Ectodermal cell (in vitro differentiated cells): ENCODE data around the gene WBP2.

ENCODE experiments used
- H3K27ac ChIP-seq: 2 replicates; pipeline ENCODE4 v1.7.0; 2013; ENCODE audit warnings: mild to moderate bottlenecking, low read depth, low read length; ENCODE audit not compliant: insufficient read depth, poor library complexity, severe bottlenecking
- H3K27me3 ChIP-seq: 2 replicates; pipeline ENCODE4 v1.7.0; 2013; ENCODE audit warnings: mild to moderate bottlenecking, low read length; ENCODE audit not compliant: insufficient read depth, control insufficient read depth, poor library complexity, severe bottlenecking
- H3K36me3 ChIP-seq: one replicate; pipeline ENCODE4 v1.7.0; 2013; ENCODE audit warnings: low read length; ENCODE audit not compliant: control insufficient read depth, insufficient read depth
- H3K4me1 ChIP-seq: one replicate; pipeline ENCODE4 v1.7.0; 2013; ENCODE audit warnings: low read length; ENCODE audit not compliant: control insufficient read depth, insufficient read depth
- H3K4me3 ChIP-seq: 2 replicates; pipeline ENCODE4 v1.7.0; 2013; ENCODE audit warnings: low read depth, low read length, control low read depth; ENCODE audit not compliant: insufficient read depth
- H3K9me3 ChIP-seq: 2 replicates; pipeline ENCODE4 v1.7.0; 2013; ENCODE audit warnings: mild to moderate bottlenecking, low read length, moderate library complexity; ENCODE audit not compliant: control insufficient read depth
- WGBS, 2 experiments: methylation state at CpG; one replicate each; pipeline ENCODE4 v1.1.7; 2013; ENCODE audit warnings: missing lambda C conversion rate in 2 of 2; 5-methylcytosine and 5-hydroxymethylcytosine counted together

Gene WBP2

DNA sequence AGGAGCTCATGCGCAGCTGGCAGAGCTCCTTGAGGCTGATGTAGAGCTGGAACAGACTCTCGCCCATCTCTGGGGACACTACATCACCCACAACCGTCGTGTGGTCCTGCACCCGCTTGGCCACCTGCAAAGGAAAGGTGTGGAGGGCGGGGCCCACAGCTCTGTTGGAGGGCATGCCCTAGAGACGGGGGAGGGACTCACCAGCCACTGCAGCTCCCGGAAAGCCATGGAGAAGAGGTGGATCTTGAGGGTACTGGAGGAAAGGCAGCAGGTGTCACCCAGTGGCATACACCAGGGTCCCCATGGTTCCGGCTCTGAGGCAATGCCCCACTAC is 19.5 kb downstream of the WBP2 start:
- H3K27ac ChIP-seq: no peak overlapping the region
- H3K4me1 ChIP-seq: peaks cover 12% of the 10 kb centered on the region
- no peaks in the 10 kb centered on the region for H3K9me3 ChIP-seq
- H3K27me3 ChIP-seq: no peaks in the 10 kb centered on the region
- no peaks in the 10 kb centered on the region for H3K36me3 ChIP-seq
- H3K4me3 ChIP-seq: no peak overlapping the region
- 91 to 93% methylated on average over 9 of the region's 9 CpGs for WGBS, 2 experiments

GRCh38 chr17:75834928-75835653 is 20.0 kb downstream of the WBP2 start:
- H3K9me3 ChIP-seq: no peaks in the 10 kb centered on the region
- H3K27me3 ChIP-seq: no peaks in the 10 kb centered on the region
- H3K36me3 ChIP-seq: no peaks in the 10 kb centered on the region
- 88 to 91% methylated on average over 24 of the region's 24 CpGs for WGBS, 2 experiments
- H3K4me3 ChIP-seq: no peak overlapping the region
- peaks cover 14% of the 10 kb centered on the region for H3K4me1 ChIP-seq
- H3K27ac ChIP-seq: no peak overlapping the region

- 94 to 96% methylated on average over 25 of the region's 25 CpGs for WGBS, 2 experiments
- Histone ChIP-seq H3K4me3 (no peak overlapping the region), H3K36me3 (no peaks in the 10 kb centered on the region), H3K9me3 (no peaks in the 10 kb centered on the region), H3K27ac (no peak overlapping the region), H3K27me3 (no peaks in the 10 kb centered on the region), H3K4me1 (peaks cover 14% of the 10 kb centered on the region)
These were observed 20.7 kb downstream of the WBP2 start for GRCh38 chr17:75834279-75834920.

DNA sequence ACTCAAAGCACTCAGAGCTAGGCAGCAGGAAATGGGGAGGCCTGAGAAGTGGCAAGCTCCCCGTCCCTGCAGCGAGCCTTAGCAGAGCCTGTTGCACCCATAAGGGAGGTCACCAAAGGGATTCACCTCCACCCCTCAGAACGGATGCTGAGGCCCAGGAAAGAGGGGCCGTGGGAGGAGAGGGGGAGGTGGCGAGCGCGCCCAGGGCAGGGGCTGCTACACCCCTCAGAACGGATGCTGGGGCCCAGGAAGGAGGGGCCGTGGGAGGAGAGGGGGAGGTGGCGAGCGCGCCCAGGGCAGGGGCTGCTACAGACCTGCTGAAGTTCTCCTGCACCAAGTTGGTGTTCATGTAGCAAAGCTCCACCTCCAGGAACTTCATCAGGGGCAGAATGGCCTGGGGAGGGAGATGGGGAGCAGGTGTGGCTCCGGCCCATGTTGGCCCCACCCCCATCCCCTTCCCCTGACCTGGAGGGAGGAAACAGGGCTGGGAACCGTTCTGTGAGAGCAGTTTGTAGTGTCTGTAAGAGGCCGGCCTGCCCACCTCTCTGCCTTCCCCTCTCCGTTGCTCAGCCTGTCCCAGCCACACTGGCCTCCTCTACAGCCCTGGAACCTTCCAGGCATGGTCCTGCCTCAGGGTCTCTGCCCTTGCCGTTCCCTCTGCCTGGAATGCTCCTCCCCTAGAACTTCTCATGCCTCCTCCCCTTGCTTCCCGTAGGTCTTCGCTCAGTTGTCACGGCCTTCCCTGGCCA is 22.3 kb downstream of the WBP2 start:
- no peaks in the 10 kb centered on the region for H3K27me3 ChIP-seq
- no peak overlapping the region for H3K4me3 ChIP-seq
- peaks cover 21% of the 10 kb centered on the region for H3K4me1 ChIP-seq
- no peaks in the 10 kb centered on the region for H3K36me3 ChIP-seq
- H3K27ac ChIP-seq: no peak overlapping the region
- no peaks in the 10 kb centered on the region for H3K9me3 ChIP-seq
- WGBS, 2 experiments: 49 to 50% methylated on average over 20 of the region's 20 CpGs

GRCh38 chr17:75832164-75832651 is 22.9 kb downstream of the WBP2 start:
- no peaks in the 10 kb centered on the region for H3K36me3 ChIP-seq
- no peak overlapping the region for H3K4me3 ChIP-seq
- peaks cover 27% of the 10 kb centered on the region for H3K4me1 ChIP-seq
- H3K27me3 ChIP-seq: no peaks in the 10 kb centered on the region
- no peak overlapping the region for H3K27ac ChIP-seq
- 88 to 90% methylated on average over 10 of the region's 10 CpGs for WGBS, 2 experiments
- H3K9me3 ChIP-seq: no peaks in the 10 kb centered on the region

DNA sequence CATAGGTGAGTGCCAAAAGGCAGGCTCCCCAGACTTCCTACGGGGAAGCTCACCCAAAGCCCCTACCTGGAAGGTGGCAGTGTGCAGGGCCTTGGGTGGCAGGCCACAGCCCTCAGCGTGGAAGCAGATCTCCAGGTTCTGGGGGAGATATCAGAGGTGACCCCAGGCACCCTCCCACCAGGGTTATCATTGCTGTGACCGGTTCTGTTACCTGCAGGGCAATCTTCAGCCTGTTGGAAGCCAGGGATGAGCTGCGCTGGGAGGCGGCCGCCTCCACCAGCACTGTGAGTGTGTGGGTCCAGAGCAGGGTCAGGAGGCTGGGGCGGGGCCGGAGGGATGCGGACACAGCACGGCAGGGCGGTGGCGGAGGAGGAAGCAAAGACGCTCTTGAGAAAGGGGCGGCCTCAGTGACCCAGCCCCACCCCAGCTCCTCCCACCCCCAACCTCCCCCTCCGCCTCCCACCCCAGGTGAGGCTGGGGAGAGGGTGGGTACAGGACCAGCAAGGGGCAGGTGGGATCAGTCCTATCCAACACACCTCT is 24.0 kb downstream of the WBP2 start:
- Histone ChIP-seq H3K27ac (no peak overlapping the region), H3K27me3 (no peaks in the 10 kb centered on the region), H3K4me3 (no peak overlapping the region), H3K9me3 (no peaks in the 10 kb centered on the region), H3K36me3 (no peaks in the 10 kb centered on the region), H3K4me1 (peaks cover 30% of the 10 kb centered on the region)
- 84 to 87% methylated on average over 9 to 13 of the region's 15 CpGs for WGBS, 2 experiments

- WGBS, 2 experiments: 67% methylated on average over 27 of the region's 27 CpGs
- Histone ChIP-seq H3K36me3 (no peaks in the 10 kb centered on the region), H3K27ac (no peak overlapping the region), H3K9me3 (no peaks in the 10 kb centered on the region), H3K27me3 (no peaks in the 10 kb centered on the region), H3K4me3 (no peak overlapping the region), H3K4me1 (peaks cover 30% of the 10 kb centered on the region)
These were observed 24.7 kb downstream of the WBP2 start for GRCh38 chr17:75830164-75831031.

DNA sequence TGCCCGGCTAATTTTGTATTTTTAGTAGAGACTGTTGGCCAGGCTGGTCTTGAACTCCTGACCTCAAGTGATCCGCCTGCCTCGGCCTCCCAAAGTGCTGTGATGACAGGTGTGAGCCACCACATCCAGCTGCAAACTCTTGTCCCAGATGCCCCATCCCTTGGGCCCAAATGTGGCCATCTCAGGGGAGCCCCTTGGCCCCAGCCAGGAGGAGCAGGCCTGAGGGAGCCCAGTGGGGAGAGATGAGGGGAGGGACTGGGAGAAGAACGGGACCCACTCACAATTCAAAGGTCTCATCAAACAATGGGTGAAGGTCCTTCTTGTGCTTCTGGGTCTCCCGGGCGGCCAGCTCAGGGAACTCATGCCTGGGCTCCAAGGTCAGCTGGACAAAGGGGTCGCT is 25.4 kb downstream of the WBP2 start:
- Histone ChIP-seq H3K9me3 (no peaks in the 10 kb centered on the region), H3K4me1 (peaks cover 30% of the 10 kb centered on the region), H3K36me3 (no peaks in the 10 kb centered on the region), H3K27me3 (no peaks in the 10 kb centered on the region), H3K27ac (no peak overlapping the region), H3K4me3 (no peak overlapping the region)
- 89% methylated on average over 7 of the region's 7 CpGs for WGBS, 2 experiments

- Histone ChIP-seq H3K9me3 (no peaks in the 10 kb centered on the region), H3K27ac (no peak overlapping the region), H3K4me3 (no peak overlapping the region), H3K27me3 (no peaks in the 10 kb centered on the region), H3K36me3 (peaks cover 5% of the 10 kb centered on the region), H3K4me1 (peaks cover 30% of the 10 kb centered on the region)
- 93 to 95% methylated on average over 19 of the region's 19 CpGs for WGBS, 2 experiments
These were observed 26.4 kb downstream of the WBP2 start for GRCh38 chr17:75828741-75829140.
